Type B pancreatic cell (in vitro differentiated cells): Measurements from ENCODE around the gene PGC. TPM values are rescaled to one million over a fixed set of nuclear protein-coding genes. Genes with fewer than 3 reads are reported as not detected.

Source experiments
- DNase-seq: peaks from one replicate; pipeline ENCODE4 v3.0.0; 2021; ENCODE audit warnings: mixed read lengths; ENCODE audit not compliant: unreplicated experiment; ENCODE audit errors: extremely low spot score
- H3K27ac Mint-ChIP-seq: 2 replicates; pipeline ENCODE4 v1.8.0; 2021; ENCODE audit warnings: mild to moderate bottlenecking, mixed read lengths
- H3K27me3 Mint-ChIP-seq: 2 replicates; pipeline ENCODE4 v1.8.0; 2021; ENCODE audit warnings: mixed read lengths
- H3K36me3 Mint-ChIP-seq: 2 replicates; pipeline ENCODE4 v1.8.0; 2021; ENCODE audit warnings: mixed read lengths
- H3K4me1 Mint-ChIP-seq: one replicate; pipeline ENCODE4 v1.8.0; 2021; ENCODE audit warnings: mixed read lengths; ENCODE audit not compliant: unreplicated experiment
- H3K4me3 Mint-ChIP-seq: 2 replicates; pipeline ENCODE4 v1.8.0; 2021; ENCODE audit warnings: mild to moderate bottlenecking, mixed read lengths
- H3K9me3 Mint-ChIP-seq: 2 replicates; pipeline ENCODE4 v1.8.0; 2021; ENCODE audit warnings: mixed read lengths
- CTCF ChIP-seq: fragments of 200-600 bp; sonication (generic); conservative IDR thresholded peaks from 2 replicates; pipeline ENCODE4 v1.5.0; 2021; ENCODE audit warnings: antibody characterized with exemption, mild to moderate bottlenecking
- total RNA-seq: library from RNA; stranded (reverse); gene quantifications from 2 replicates; pipeline ENCODE4 v1.2.1, GENCODE V29; 2021; ENCODE audit warnings: low replicate concordance

PGC gene
- total RNA-seq, 1 donor from 2014 or later = 56.6 TPM

- Mint-ChIP-seq H3K9me3 (no peaks in the 10 kb centered on the region), H3K4me3 (no peak overlapping the region), H3K27ac (no peak overlapping the region), H3K4me1 (peaks cover 12% of the 10 kb centered on the region), H3K27me3 (no peaks in the 10 kb centered on the region), H3K36me3 (no peaks in the 10 kb centered on the region)
- no peak for TF ChIP-seq CTCF
- no peak for DNase-seq
Observed at GRCh38 chr6:41722969-41723529, 24.1 kb downstream of the PGC start.

- DNase-seq = no peak
- Mint-ChIP-seq H3K4me3 (no peak overlapping the region), H3K27me3 (no peaks in the 10 kb centered on the region), H3K27ac (no peak overlapping the region), H3K9me3 (no peaks in the 10 kb centered on the region), H3K36me3 (no peaks in the 10 kb centered on the region), H3K4me1 (peaks cover 20% of the 10 kb centered on the region)
- no peak for TF ChIP-seq CTCF
Observed at GRCh38 chr6:41721414-41721813, 25.8 kb downstream of the PGC start.

- no peaks in the 10 kb centered on the region for H3K9me3 Mint-ChIP-seq
- no peak overlapping the region for H3K27ac Mint-ChIP-seq
- peaks cover 20% of the 10 kb centered on the region for H3K4me1 Mint-ChIP-seq
- H3K27me3 Mint-ChIP-seq = no peaks in the 10 kb centered on the region
- no peak overlapping the region for H3K4me3 Mint-ChIP-seq
- peaks cover 2% of the 10 kb centered on the region for H3K36me3 Mint-ChIP-seq
- no peak for TF ChIP-seq CTCF
- no peak for DNase-seq
Observed at GRCh38 chr6:41720783-41721182, 26.4 kb downstream of the PGC start.

- Mint-ChIP-seq H3K4me1 (peaks cover 20% of the 10 kb centered on the region), H3K4me3 (no peak overlapping the region), H3K9me3 (no peaks in the 10 kb centered on the region)
Observed at GRCh38 chr6:41720262-41720620, 27.0 kb downstream of the PGC start.

GRCh38 chr6:41719436-41720261, 27.5 kb downstream of the PGC start:
- H3K9me3 Mint-ChIP-seq = no peaks in the 10 kb centered on the region
- no peak overlapping the region for H3K27ac Mint-ChIP-seq
- peaks cover 3% of the 10 kb centered on the region for H3K36me3 Mint-ChIP-seq
- no peak overlapping the region for H3K4me3 Mint-ChIP-seq
- TF ChIP-seq CTCF = no peak
- H3K4me1 Mint-ChIP-seq = peaks cover 20% of the 10 kb centered on the region
- no peak for DNase-seq
- H3K27me3 Mint-ChIP-seq = no peaks in the 10 kb centered on the region

More at GRCh38 chr6:41720262-41720620, 27.0 kb downstream of the PGC start:
- Mint-ChIP-seq H3K27ac (no peak overlapping the region), H3K36me3 (peaks cover 3% of the 10 kb centered on the region), H3K27me3 (no peaks in the 10 kb centered on the region)
- DNase-seq = no peak
- TF ChIP-seq CTCF = no peak
